Umbilical cord (tissue), 2 donors: ENCODE measurements around the gene CRIP3. TPM values are rescaled to one million over a fixed set of nuclear protein-coding genes. Genes with fewer than 3 reads are reported as not detected.
"Not testable (repeated sequence)": the region's sequence is repeated elsewhere in the genome, so short reads cannot be mapped to it uniquely, and the experiment has no call there.

ENCODE experiments used
- DNase-seq: peaks from one replicate; pipeline ENCODE4 v3.0.0-alpha.2; 2015; ENCODE audit warnings: low spot score
- total RNA-seq: library from RNA; depleted of rRNA; stranded (reverse); fragments of >200 nt; gene quantifications from one replicate; pipeline ENCODE4 v1.2.3, GENCODE V29; 2014; ENCODE audit warnings: low replicate concordance; ENCODE audit not compliant: insufficient read depth

The CRIP3 gene
- total RNA-seq = 5.5 TPM

- peak; percentile 18 for DNase-seq
Measured at GRCh38 chr6:43308101-43308989, at the start of gene CRIP3. CRIP3 (minus strand) TSS chr6:43308826; CDS start chr6:43308792, 34 bp downstream.

DNA sequence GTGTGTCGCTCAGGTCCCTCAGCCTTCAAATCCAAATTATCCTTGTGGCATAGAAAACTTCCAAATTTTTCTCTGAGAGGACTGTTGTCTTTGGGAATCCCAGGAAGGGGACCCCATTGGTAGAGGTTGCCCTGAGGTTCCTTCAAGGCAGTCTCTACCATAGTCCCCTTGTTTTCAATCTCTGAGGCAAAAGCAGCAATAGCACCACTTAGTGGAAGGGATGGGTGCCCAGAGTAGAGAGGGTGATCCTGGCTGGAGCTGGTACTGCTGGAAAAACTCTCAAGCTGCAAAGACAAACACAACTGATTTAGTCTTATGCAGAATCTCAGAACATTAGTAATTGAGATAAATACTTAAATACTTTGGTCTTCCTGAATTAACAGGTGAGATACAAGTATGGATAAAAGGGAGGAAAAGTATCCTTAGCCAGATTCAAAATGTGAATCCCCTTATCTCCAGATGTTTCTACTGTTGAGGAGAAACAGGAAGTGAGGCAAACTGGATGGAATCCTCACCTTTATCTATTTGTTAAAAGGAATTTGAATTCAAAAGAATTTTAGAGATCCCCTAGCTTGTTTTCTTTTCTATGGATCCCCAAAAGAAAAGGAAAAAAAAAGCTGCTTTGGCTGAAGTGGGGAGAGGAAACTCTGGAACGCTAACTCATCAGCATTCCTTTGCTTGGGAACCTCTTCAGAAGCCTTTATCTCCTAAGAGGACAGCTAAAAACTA lies 47.4 kb upstream of the CRIP3 start:
- DNase-seq = no peak

DNA sequence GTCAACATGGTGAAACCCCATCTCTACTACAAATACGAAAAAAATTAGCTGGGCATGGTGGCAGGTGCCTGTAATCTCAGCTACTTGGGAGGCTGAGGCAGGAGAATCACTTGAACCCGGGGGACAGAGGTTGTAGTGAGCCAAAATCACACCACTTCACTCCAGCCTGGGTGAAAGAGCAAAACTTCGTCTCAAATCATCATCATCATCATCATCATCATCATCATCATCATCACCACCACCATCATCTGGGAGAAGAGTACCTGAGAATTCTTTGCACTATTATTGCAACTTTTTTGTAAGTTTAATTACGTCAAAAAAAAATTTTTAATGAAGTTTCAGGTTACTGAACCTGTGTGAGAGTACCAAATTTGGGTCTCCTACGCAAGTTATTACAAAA lies 43.3 kb upstream of the CRIP3 start:
- not testable (repeated sequence) for DNase-seq

DNA sequence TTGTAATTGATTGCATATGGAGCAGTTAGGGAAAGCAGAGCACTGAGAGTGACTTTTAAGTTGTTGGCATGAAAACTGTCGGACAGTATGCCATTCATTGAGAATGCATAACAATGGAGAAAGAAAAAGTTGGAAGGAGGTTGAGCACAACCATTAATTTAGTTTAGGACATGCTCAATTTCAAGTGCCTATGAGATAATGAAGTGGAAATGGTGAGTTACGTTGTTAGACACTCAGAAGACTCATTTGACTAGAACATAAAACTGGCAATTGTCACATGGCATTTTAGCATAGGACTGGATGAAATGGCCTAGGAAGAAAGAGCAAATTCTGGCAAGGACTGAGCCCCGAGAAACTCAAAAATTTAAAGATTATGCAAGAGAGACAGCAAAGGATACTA lies 38.8 kb upstream of the CRIP3 start:
- DNase-seq = no peak

DNA sequence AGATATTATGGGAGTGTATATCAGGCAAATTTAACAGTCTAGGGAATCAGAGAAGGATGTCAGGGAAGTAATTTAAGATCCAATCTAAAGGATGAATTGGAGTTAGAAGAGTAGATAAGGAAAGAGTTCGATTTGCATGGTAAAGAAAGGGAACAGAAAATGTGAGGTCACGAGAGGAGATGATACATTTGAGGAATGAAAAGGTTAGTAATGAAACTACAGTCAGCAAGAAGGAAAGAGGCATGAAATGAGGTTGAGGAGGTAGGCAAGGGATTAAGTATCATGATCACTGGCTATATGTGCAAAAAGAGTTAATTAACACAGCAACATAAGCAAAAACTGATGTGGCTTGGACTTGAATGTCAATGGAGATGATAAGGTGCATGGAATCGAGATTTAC lies 38.4 kb upstream of the CRIP3 start:
- DNase-seq = no peak

GRCh38 chr6:43346243-43346642 lies 37.6 kb upstream of the CRIP3 start:
- DNase-seq = not testable (repeated sequence)

- no peak for DNase-seq
Measured at GRCh38 chr6:43339168-43339567, 30.5 kb upstream of the CRIP3 start.

- DNase-seq = no peak
Measured at GRCh38 chr6:43338243-43338642, 29.6 kb upstream of the CRIP3 start.

- DNase-seq = no peak
Measured at GRCh38 chr6:43336382-43336781, 27.8 kb upstream of the CRIP3 start.

- DNase-seq = no peak
Measured at GRCh38 chr6:43335469-43335868, 26.8 kb upstream of the CRIP3 start.

DNA sequence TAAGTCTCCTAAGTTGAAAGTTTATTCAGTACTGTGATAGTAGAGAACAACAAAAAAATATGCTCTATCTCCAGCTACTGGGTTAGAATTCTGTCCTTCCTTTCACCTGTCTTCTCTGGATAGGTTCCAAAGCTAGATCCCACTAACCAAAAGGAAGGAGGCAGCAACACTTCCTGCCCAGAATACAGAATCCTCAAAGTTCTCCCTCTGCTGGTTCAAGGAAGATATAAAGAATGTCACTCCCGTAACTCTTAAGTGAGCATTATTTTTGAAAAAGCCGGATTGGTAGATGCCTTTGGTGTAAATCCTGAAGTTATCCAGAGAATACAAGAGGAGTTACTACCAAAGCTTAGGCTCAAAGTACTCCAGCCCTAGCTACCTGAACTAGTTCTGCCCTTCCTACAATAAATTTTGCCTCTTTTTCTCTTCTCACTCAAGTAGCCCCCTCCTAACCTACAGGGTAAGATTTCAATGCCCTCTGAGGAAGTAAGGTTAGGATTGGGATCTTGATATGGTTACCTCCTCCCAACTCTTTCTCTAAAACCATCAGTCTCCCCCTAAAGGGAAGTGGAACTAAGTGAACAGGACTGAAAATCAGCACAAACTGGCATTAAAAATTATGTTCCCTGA lies 26.0 kb upstream of the CRIP3 start:
- DNase-seq = peak; percentile 66

DNA sequence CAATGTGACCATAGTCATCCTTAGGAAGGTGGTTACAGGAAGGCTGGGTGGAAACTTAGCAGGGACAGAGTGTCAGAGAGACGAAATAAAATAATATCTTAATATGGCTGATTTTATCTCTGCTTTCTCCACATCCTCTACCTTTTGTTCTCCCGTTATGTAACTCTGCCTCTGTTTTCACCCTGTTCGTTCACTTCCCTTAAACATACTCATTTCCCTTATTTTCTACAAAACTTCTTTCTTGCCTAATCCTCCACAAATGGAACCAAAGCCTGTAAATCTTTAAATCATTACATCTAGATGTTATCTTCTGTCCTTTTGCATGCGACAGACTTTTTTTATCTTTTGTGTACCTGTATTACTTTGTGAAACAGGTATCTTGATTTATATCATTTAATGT lies 23.3 kb upstream of the CRIP3 start:
- DNase-seq = no peak

GRCh38 chr6:43331470-43331869 lies 22.8 kb upstream of the CRIP3 start:
- DNase-seq = no peak

DNA sequence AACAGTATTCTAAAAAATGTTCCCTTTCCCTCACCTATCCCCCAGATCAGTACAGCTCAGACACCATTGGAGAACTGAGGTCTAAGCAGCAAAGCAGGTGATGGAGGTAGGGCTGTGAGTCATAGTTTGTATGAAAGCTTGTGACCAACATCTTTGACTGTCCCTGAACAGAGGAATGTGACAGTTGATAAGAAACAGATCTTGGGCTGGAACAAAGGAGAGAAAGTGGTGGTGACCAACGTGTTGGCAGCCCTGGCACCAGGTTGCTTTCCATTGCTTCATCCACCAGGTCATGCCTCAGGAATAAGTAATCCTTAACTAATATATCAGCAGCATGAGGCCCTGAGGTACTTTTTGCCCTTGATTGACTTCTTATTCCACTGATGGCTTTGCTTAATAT lies 19.9 kb upstream of the CRIP3 start:
- DNase-seq = no peak

DNA sequence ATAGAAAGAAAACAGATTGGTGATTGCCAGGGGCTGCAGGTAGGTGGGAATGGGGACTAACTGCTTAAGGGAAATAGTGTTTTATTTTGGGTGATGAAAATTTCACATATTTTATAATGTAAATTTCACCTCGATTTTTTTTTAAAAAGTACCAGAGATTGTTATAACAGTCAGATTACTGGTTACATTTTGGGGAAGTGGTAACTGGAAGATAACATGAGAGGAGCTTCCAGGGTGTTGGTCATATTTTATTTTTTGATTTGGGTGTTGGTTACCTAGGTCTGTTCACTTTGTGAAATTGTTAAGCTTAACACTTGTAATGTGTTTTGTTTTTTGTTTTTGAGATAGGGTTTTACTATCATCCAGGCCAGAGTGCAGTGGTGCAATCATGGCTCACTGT lies 17.2 kb upstream of the CRIP3 start:
- no peak for DNase-seq

DNA sequence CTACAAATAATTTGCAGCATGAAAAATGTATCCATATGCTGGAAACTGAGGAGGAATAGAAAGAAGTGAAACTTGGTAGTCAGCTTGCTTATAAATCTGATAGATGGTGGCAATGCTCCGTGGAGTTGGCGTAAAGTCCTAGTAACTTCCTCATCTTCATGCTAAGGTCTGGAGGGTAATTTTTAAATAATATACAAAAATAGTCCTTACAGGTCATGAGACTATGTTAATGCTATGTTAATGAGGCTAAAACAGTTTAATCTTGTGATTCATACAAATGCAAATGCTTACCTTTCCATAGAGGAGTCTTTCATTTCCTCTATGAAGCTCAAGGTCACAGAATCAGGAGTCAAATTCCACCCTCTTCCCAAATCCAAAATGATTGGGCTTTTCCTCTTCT lies 9.4 kb upstream of the CRIP3 start:
- DNase-seq = no peak

- DNase-seq = no peak
Measured at GRCh38 chr6:43313813-43314212, 5.2 kb upstream of the CRIP3 start.

DNA sequence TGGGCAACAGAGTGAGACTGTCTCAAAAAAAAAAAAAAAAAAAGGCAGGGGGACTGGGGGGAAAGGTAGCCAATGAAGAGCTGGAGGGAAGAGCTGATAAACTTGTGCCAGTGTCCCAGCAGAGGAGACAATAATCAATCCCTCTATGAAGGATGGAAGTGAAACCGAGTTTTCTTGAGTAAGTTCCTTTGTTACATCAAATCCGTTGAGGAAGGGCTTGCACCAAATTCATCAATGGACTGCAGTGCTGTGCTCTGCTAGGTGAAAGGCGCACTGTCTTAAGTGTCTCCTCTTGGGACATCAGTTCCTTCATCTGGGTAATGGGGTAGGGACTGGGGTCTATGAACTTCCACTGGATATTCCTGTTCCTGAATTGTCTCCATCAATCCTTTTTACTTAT lies 3.0 kb upstream of the CRIP3 start:
- DNase-seq = no peak

GRCh38 chr6:43310624-43311023 lies 2.0 kb upstream of the CRIP3 start:
- no peak for DNase-seq

DNA sequence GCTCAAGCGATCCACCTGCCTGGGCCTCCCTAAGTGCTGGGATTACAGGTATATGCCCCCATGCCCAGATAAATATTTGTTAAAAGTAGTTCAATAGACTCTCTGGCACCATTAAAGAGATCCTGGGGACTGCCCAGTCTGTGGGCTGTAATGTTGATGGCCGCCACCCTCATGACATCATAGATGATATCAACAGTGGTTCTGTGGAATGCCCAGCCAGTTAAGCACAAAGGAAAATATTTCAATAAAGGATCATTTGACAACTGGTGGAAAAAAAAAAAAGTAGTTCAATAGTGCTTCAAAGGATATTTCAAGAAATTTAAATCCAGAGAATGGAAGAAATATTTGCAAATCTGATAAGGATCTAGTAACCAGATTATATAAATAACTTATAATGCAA lies 1.5 kb upstream of the CRIP3 start:
- no peak for DNase-seq

DNA sequence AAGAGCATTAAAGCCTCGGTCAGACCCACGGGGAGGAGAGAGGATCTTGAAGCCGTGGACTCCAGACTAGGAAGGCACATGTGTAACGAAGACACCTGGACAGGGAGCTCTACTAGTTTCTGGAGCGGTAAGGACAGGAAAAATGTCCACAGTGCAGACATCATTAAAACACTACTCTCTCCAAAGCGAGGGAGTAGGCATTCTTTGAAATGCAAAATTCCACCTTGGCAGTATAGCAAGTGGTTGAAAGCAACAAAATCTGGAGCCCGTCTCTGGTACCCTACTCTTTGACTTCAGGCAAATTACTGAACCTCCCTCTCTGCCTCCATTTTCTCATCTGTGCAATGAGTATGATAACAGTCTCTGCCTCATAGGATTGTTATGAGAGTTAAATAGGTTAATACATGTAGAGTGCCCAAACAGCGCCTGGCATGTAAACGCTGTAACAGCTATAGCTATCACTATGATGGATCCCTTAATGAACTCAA lies 408 bp upstream of the CRIP3 start:
- DNase-seq = no peak

DNA sequence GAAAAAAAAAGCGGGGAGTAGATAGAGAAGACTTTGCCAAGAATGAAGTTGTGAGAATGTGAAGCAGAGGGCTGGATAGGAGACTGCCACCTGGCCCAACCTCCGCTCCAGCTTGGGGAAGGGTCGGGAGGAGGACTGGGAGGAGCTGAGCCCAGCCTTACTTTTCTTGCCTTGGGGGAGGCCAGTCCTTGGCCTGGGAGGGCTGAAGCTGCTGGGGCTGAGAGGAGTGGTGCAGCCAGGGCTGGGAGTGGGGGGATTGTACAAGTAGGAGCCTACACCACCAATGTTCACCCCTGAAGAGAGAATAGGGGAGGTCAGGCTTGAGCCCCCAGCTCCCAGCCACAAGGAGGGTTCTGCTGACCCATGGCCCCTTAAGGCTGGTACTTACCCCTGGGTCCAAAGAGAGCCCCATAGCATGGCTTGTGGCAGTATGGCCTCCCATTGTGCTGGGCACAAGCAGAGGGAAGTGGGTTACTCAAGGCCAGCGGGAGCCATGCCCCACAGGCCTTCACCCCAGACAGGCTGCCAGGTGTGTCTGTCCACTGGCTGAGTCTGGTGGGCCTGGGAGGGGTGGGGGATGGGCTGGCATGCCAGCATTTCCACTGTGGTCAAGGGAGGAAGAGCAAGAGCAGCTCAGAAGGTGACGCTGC lies 1.1 kb downstream of the CRIP3 start:
- no peak for DNase-seq
